IPS-18a (cell line): ENCODE results near the gene GTF3C5.

Source experiments
- H3K27ac ChIP-seq: one replicate; pipeline ENCODE4 v1.5.1; 2013; ENCODE audit warnings: low read length
- H3K27me3 ChIP-seq: one replicate; pipeline ENCODE4 v1.6.1; 2013; ENCODE audit warnings: mild to moderate bottlenecking, low read length; ENCODE audit not compliant: control insufficient read depth, insufficient read depth
- H3K36me3 ChIP-seq: one replicate; pipeline ENCODE4 v1.6.1; 2013; ENCODE audit warnings: low read depth, low read length; ENCODE audit not compliant: control insufficient read depth
- H3K4me1 ChIP-seq: one replicate; pipeline ENCODE4 v1.6.1; 2013; ENCODE audit warnings: low read depth, low read length; ENCODE audit not compliant: control insufficient read depth
- H3K4me3 ChIP-seq: one replicate; pipeline ENCODE4 v1.5.1; 2013; ENCODE audit warnings: low read length
- H3K9ac ChIP-seq: one replicate; pipeline ENCODE4 v1.6.1; 2013; ENCODE audit warnings: mild to moderate bottlenecking, low read length, moderate library complexity
- H3K9me3 ChIP-seq: one replicate; pipeline ENCODE4 v1.6.1; 2013; ENCODE audit warnings: low read depth, low read length; ENCODE audit not compliant: control insufficient read depth

GTF3C5 gene

DNA sequence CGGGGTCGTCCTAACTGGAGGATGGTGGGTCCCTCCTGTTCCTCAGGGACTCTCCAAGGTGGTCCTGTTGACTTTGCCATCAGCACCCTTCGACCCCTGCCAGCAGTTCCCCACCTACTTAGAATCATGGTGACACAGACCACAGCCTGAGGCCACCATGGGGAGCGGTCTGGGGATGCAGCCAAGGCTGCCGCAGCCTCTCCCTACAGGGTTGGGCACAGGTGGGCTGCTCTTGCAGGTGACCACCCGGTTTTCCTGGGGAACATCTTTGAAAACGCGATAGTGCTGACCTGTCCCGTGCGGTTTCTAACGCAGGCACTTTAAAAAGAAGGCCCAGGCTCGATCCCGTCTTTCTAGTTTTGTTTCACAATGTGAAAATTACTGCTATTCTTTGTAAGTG lies 18.2 kb downstream of the GTF3C5 start:
- H3K27me3 ChIP-seq = no peaks in the 10 kb centered on the region
- no peak overlapping the region for H3K9ac ChIP-seq
- no peak overlapping the region for H3K4me3 ChIP-seq
- H3K36me3 ChIP-seq = peaks cover 58% of the 10 kb centered on the region
- H3K9me3 ChIP-seq = no peaks in the 10 kb centered on the region
- H3K4me1 ChIP-seq = no peaks in the 10 kb centered on the region
- no peak overlapping the region for H3K27ac ChIP-seq

GRCh38 chr9:133050142-133050541 lies 19.3 kb downstream of the GTF3C5 start:
- Histone ChIP-seq H3K4me1 (no peaks in the 10 kb centered on the region), H3K4me3 (no peak overlapping the region), H3K27ac (no peak overlapping the region), H3K27me3 (no peaks in the 10 kb centered on the region), H3K9ac (no peak overlapping the region), H3K9me3 (no peaks in the 10 kb centered on the region), H3K36me3 (peaks cover 59% of the 10 kb centered on the region)

- Histone ChIP-seq H3K27me3 (no peaks in the 10 kb centered on the region), H3K27ac (no peak overlapping the region), H3K4me3 (no peak overlapping the region), H3K4me1 (no peaks in the 10 kb centered on the region), H3K9me3 (no peaks in the 10 kb centered on the region), H3K36me3 (peaks cover 57% of the 10 kb centered on the region), H3K9ac (no peak overlapping the region)
These were observed 20.0 kb downstream of the GTF3C5 start for GRCh38 chr9:133050781-133051180.

GRCh38 chr9:133051281-133051900 lies 20.6 kb downstream of the GTF3C5 start:
- peaks cover 57% of the 10 kb centered on the region for H3K36me3 ChIP-seq

DNA sequence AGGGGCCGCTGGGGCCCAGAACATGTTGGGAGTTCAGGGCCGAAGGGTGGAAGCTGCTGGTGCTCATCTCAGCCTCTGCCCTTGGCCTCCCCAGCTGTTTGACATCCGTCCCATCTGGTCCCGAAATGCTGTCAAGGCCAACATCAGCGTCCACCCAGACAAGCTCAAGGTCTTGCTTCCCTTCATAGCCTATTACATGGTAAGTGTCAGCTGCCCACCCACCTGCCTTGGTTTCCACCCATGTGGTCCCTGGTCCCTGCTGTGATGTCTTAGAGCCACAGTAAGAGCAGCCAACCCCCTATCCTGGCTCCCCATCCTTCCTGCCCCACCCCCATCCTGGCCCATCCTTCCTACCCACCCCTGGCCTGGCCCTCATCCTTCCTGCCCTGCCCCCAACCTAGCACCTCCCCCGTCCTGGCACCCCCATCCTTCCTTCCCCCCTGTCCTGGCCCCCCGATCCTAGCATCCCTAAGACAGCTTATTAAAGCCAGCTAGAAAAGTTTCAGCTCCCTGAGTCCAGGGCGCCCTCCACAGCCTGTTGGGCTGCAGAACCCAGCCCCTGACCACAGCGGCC lies 21.3 kb downstream of the GTF3C5 start:
- Histone ChIP-seq H3K9ac (no peak overlapping the region), H3K27me3 (no peaks in the 10 kb centered on the region), H3K9me3 (no peaks in the 10 kb centered on the region), H3K36me3 (peaks cover 58% of the 10 kb centered on the region), H3K27ac (no peak overlapping the region), H3K4me1 (no peaks in the 10 kb centered on the region), H3K4me3 (no peak overlapping the region)

More at GRCh38 chr9:133051281-133051900, 20.6 kb downstream of the GTF3C5 start:
- no peak overlapping the region for H3K4me3 ChIP-seq
- no peak overlapping the region for H3K27ac ChIP-seq
- H3K27me3 ChIP-seq = no peaks in the 10 kb centered on the region
- H3K9me3 ChIP-seq = no peaks in the 10 kb centered on the region
- H3K4me1 ChIP-seq = no peaks in the 10 kb centered on the region
- H3K9ac ChIP-seq = no peak overlapping the region

DNA sequence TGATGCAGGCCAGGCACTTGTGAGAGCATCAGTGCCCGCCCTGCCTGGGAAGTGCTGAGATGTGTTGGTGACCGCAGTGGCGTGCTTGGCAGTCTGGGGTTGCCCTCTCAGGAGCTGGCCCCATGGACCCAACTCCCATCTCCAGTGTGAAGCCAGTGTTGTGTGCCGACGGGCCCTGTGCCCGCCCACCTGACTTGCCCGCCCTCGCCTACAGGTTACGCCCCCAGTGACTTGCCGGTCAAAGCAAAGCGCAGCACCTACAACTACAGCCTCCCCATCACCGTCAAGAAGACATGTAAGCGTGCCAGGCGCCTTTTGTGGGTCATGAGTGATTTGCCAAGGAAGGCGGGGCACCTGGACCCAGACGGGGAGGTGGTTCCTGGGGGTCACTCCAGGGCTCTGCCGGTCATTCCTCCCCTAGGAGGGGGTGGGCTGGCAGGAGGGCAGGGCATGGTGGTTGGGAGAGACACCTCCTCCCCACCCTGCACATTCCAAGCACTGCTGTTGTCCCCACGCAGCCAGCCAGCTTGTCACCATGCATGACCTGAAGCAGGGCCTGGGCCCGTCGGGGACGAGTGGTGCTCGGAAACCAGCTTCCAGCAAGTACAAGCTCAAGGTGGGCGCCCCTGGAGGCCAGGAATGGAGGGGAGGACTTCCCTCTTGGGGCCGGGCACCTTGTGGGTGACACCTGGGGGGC lies 23.5 kb downstream of the GTF3C5 start:
- no peak overlapping the region for H3K27ac ChIP-seq
- H3K9me3 ChIP-seq = no peaks in the 10 kb centered on the region
- no peak overlapping the region for H3K4me3 ChIP-seq
- no peak overlapping the region for H3K9ac ChIP-seq
- no peaks in the 10 kb centered on the region for H3K27me3 ChIP-seq
- H3K4me1 ChIP-seq = peaks cover 3% of the 10 kb centered on the region
- H3K36me3 ChIP-seq = peaks cover 57% of the 10 kb centered on the region

DNA sequence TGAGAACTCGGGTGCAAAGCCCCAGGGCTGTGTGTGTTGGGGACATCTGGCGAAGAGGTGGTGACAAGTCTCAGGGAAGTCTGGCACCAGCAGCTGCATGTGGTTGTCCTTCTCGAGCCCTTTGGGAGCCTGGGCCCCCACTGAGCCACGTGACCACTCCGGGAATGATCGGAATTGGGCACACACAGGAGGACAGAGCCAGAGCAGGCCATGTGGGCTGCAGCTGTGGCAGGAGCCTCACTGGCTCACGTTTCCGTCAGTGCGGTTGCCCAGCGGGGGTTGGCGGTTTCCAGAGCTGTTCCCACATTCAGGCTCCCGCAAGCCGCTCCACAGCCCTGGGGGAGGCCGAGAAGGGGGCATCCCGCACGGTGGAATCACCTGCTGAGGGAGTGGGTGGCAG lies 24.2 kb downstream of the GTF3C5 start:
- Histone ChIP-seq H3K36me3 (peaks cover 51% of the 10 kb centered on the region), H3K9me3 (no peaks in the 10 kb centered on the region), H3K9ac (no peak overlapping the region), H3K4me1 (peaks cover 9% of the 10 kb centered on the region), H3K4me3 (no peak overlapping the region), H3K27me3 (no peaks in the 10 kb centered on the region), H3K27ac (no peak overlapping the region)

GRCh38 chr9:133055788-133056420 lies 25.1 kb downstream of the GTF3C5 start:
- no peak overlapping the region for H3K9ac ChIP-seq
- H3K27me3 ChIP-seq = no peaks in the 10 kb centered on the region
- peaks cover 44% of the 10 kb centered on the region for H3K36me3 ChIP-seq
- H3K4me3 ChIP-seq = no peak overlapping the region
- peaks cover 13% of the 10 kb centered on the region for H3K4me1 ChIP-seq
- H3K9me3 ChIP-seq = no peaks in the 10 kb centered on the region
- H3K27ac ChIP-seq = no peak overlapping the region

DNA sequence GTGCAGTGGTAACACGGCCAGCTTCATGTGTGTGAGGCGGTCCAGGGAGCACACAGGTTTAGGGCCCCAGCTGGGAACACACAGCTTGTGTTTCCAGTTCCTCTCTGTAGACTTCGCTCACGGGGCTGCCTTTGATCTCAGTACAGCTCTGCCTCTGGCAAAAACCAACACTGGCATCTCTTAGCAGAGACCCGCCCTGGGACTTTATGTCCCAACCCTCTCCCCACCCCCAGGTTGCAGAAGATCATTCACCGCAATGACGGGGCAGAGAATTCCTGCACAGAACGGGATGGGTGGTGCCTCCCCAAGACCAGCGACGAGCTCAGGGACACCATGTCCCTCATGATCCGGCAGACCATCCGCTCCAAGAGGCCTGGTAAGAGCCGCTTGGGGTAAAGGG lies 25.7 kb downstream of the GTF3C5 start:
- Histone ChIP-seq H3K27me3 (no peaks in the 10 kb centered on the region), H3K4me3 (no peak overlapping the region), H3K36me3 (peaks cover 41% of the 10 kb centered on the region), H3K9me3 (no peaks in the 10 kb centered on the region), H3K9ac (no peak overlapping the region), H3K4me1 (peaks cover 13% of the 10 kb centered on the region), H3K27ac (no peak overlapping the region)

- H3K27me3 ChIP-seq = no peaks in the 10 kb centered on the region
- no peak overlapping the region for H3K27ac ChIP-seq
- H3K4me3 ChIP-seq = no peak overlapping the region
- H3K36me3 ChIP-seq = peaks cover 38% of the 10 kb centered on the region
- H3K4me1 ChIP-seq = peaks cover 13% of the 10 kb centered on the region
- H3K9me3 ChIP-seq = no peaks in the 10 kb centered on the region
- no peak overlapping the region for H3K9ac ChIP-seq
These were observed 26.2 kb downstream of the GTF3C5 start for GRCh38 chr9:133057006-133057405.

- Histone ChIP-seq H3K36me3 (peaks cover 36% of the 10 kb centered on the region), H3K9ac (no peak overlapping the region), H3K9me3 (no peaks in the 10 kb centered on the region), H3K27me3 (no peaks in the 10 kb centered on the region), H3K27ac (no peak overlapping the region), H3K4me1 (peaks cover 13% of the 10 kb centered on the region), H3K4me3 (no peak overlapping the region)
These were observed 26.8 kb downstream of the GTF3C5 start for GRCh38 chr9:133057553-133057952.
